HEK293 (cell line): ENCODE results near the gene ITGA2.
A peak's percentile ranks its signal among the peaks of the same experiment; 100 is the strongest.

Experiments
- HOXA7 ChIP-seq: sonication (generic); formaldehyde crosslinking; IDR thresholded peaks from 2 replicates; pipeline ENCODE4 v1.8.1; 2022; ENCODE audit warnings: missing genetic modification reagents, borderline replicate concordance
- SETDB1 ChIP-seq: IDR thresholded peaks from one replicate; pipeline ENCODE4 v1.6.1; 2017; ENCODE audit warnings: mild to moderate bottlenecking, low read length, moderate library complexity, mixed read lengths; ENCODE audit not compliant: insufficient read length
- YY1 ChIP-seq: fragments of 450-650 bp; formaldehyde crosslinking; IDR thresholded peaks from 2 replicates; pipeline ENCODE4 v1.5.1; 2018; ENCODE audit warnings: missing biosample characterization, missing genetic modification characterization
- ZBTB7A ChIP-seq: fragments of 450-650 bp; formaldehyde crosslinking; IDR thresholded peaks from 2 replicates; pipeline ENCODE4 v1.5.1; 2016; ENCODE audit warnings: low read depth, missing biosample characterization, missing genetic modification characterization
- ZNF354C ChIP-seq: fragments of 450-650 bp; formaldehyde crosslinking; IDR thresholded peaks from 2 replicates; pipeline ENCODE4 v1.5.1; 2016; ENCODE audit warnings: missing biosample characterization, missing genetic modification characterization, low read depth, borderline replicate concordance
- ZNF624 ChIP-seq: fragments of 450-650 bp; formaldehyde crosslinking; IDR thresholded peaks from 2 replicates; pipeline ENCODE4 v1.5.1; 2017; ENCODE audit warnings: missing biosample characterization, missing genetic modification characterization
- TF ChIP-seq, protein P1 (sequence below): fragments of 450-650 bp; formaldehyde crosslinking; IDR thresholded peaks from 2 replicates; pipeline ENCODE4 v1.5.1; 2016; ENCODE audit warnings: missing biosample characterization, missing genetic modification characterization
- TF ChIP-seq, protein P2 (sequence below): fragments of 450-650 bp; formaldehyde crosslinking; IDR thresholded peaks from 2 replicates; pipeline ENCODE4 v1.5.1; 2016; ENCODE audit warnings: missing biosample characterization, missing genetic modification characterization

DNA sequence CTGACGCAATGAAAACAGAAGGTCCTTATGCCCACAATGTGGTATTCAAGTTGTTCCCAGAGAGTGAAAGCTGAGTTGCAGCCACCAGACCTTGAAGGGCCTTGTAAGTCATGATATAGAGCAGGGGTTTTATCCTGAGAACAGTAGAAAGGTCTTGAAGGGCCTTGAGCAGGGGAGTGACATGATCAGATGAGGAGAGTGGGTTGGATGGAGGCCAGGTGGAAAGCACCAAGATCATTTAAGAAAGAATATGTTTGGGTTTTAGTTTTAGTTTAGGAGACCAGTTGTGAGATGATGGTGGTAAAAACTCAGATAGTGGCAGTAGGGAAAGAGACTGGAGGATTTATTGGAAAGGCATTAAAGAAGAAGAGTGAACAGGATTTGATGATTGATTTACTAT is 5.9 kb downstream of the ITGA2 start:
- TF ChIP-seq ZNF354C, result no peak
- TF ChIP-seq, protein P1, sequence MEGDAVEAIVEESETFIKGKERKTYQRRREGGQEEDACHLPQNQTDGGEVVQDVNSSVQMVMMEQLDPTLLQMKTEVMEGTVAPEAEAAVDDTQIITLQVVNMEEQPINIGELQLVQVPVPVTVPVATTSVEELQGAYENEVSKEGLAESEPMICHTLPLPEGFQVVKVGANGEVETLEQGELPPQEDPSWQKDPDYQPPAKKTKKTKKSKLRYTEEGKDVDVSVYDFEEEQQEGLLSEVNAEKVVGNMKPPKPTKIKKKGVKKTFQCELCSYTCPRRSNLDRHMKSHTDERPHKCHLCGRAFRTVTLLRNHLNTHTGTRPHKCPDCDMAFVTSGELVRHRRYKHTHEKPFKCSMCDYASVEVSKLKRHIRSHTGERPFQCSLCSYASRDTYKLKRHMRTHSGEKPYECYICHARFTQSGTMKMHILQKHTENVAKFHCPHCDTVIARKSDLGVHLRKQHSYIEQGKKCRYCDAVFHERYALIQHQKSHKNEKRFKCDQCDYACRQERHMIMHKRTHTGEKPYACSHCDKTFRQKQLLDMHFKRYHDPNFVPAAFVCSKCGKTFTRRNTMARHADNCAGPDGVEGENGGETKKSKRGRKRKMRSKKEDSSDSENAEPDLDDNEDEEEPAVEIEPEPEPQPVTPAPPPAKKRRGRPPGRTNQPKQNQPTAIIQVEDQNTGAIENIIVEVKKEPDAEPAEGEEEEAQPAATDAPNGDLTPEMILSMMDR (tag by site-specific recombination), result no peak
- no peak for TF ChIP-seq ZNF624
- no peak for TF ChIP-seq HOXA7 (CRISPR knock-in tag)
- no peak for TF ChIP-seq YY1
- no peak for TF ChIP-seq ZBTB7A (tag by site-specific recombination)
- no peak for TF ChIP-seq SETDB1
- TF ChIP-seq, protein P2, sequence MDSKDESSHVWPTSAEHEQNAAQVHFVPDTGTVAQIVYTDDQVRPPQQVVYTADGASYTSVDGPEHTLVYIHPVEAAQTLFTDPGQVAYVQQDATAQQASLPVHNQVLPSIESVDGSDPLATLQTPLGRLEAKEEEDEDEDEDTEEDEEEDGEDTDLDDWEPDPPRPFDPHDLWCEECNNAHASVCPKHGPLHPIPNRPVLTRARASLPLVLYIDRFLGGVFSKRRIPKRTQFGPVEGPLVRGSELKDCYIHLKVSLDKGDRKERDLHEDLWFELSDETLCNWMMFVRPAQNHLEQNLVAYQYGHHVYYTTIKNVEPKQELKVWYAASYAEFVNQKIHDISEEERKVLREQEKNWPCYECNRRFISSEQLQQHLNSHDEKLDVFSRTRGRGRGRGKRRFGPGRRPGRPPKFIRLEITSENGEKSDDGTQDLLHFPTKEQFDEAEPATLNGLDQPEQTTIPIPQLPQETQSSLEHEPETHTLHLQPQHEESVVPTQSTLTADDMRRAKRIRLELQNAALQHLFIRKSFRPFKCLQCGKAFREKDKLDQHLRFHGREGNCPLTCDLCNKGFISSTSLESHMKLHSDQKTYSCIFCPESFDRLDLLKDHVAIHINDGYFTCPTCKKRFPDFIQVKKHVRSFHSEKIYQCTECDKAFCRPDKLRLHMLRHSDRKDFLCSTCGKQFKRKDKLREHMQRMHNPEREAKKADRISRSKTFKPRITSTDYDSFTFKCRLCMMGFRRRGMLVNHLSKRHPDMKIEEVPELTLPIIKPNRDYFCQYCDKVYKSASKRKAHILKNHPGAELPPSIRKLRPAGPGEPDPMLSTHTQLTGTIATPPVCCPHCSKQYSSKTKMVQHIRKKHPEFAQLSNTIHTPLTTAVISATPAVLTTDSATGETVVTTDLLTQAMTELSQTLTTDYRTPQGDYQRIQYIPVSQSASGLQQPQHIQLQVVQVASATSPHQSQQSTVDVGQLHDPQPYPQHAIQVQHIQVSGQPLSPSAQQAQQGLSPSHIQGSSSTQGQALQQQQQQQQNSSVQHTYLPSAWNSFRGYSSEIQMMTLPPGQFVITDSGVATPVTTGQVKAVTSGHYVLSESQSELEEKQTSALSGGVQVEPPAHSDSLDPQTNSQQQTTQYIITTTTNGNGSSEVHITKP, result peak; percentile 45
